HCT116 (cell line): ENCODE results near the gene ACOXL. TPM values are rescaled to one million over a fixed set of nuclear protein-coding genes. Genes with fewer than 3 reads are reported as not detected.
A peak's percentile ranks its signal among the peaks of the same experiment; 100 is the strongest.

Source experiments
- ATAC-seq: fragments of 200-7000 bp; cut with Tn5 transposase; 2 replicates; pipeline ENCODE4 v1.9.1; 2020; ENCODE audit warnings: mild to moderate bottlenecking, moderate library complexity
- BruUV-seq: library from RNA; stranded (reverse); fragments of 400-500 nt; replicated peaks from 2 replicates; lab custom pipeline; 2021; lab: Mats Ljungman, UMichigan
- CTCF ChIA-PET: fragments of 300-600 bp; sonication (Branson Sonifier 250); formaldehyde crosslinking; loops from one replicate; lab custom pipeline; 2021; ENCODE audit warnings: antibody characterized with exemption; lab: Charles Lee
- POLR2A ChIA-PET: fragments of 300-600, 350-600 bp; sonication (Branson Sonifier 250); formaldehyde crosslinking; loops from one replicate; lab custom pipeline; 2021; ENCODE audit warnings: antibody characterized with exemption; lab: Charles Lee
- RAD21 ChIA-PET, 2 experiments: fragments of 300-600 bp; sonication (Branson Sonifier 250); formaldehyde crosslinking; loops; one replicate each; lab custom pipeline; 2023; ENCODE audit warnings: low total read pairs in 2 of 2; ENCODE audit not compliant: uncharacterized antibody in 2 of 2, unreplicated experiment in 2 of 2, low non-redundant PET in 1 of 2; lab: Charles Lee
- DNase-seq: peaks from one replicate; pipeline ENCODE4 v3.0.0-alpha.2; 2010; ENCODE audit warnings: low read depth, low spot score
- H2AFZ ChIP-seq: fragments of 200-600 bp; shearing (Covaris generic), sonication (generic); 2 replicates; pipeline ENCODE4 v1.6.1; 2017; ENCODE audit warnings: low read depth, mixed run types, mixed read lengths, antibody characterized with exemption, low read length; ENCODE audit not compliant: poor library complexity, severe bottlenecking
- H3K27ac ChIP-seq: 2 replicates; pipeline ENCODE4 v1.5.1; 2012; ENCODE audit warnings: low read depth, low read length
- H3K27me3 ChIP-seq: fragments of 200-600 bp; sonication (generic); 2 replicates; pipeline ENCODE4 v1.6.1; 2016; ENCODE audit warnings: mixed run types, low read length, mixed read lengths; ENCODE audit not compliant: insufficient read depth
- H3K36me3 ChIP-seq, 2 experiments: fragments of 200-500 bp in 1 of 2; fragments of 200-600 bp in 1 of 2; sonication (Bioruptor generic) in 1 of 2; sonication (generic) in 1 of 2; 2 replicates each; pipeline versions ENCODE4 v1.5.1 to v1.6.1; 2014 to 2016; ENCODE audit warnings: low read length in 2 of 2, inconsistent platforms in 1 of 2, mixed read lengths in 1 of 2, mixed run types in 1 of 2; ENCODE audit not compliant: insufficient read depth in 2 of 2, control insufficient read depth in 1 of 2
- H3K4me1 ChIP-seq, 2 experiments: fragments of 200-600 bp in 1 of 2; sonication (generic) in 1 of 2; 2 replicates each; pipeline versions ENCODE4 v1.5.1 to v1.6.1; 2012 to 2017; ENCODE audit warnings: low read length in 2 of 2, inconsistent platforms in 1 of 2, mild to moderate bottlenecking in 1 of 2, mixed read lengths in 1 of 2, mixed run types in 1 of 2, moderate library complexity in 1 of 2; ENCODE audit not compliant: insufficient read depth in 2 of 2, control insufficient read depth in 1 of 2
- H3K4me2 ChIP-seq: fragments of 200-600 bp; sonication (generic); 2 replicates; pipeline ENCODE4 v1.6.1; 2017; ENCODE audit warnings: mixed run types, low read length, mixed read lengths
- H3K4me3 ChIP-seq, 2 experiments: fragments of 200-600 bp in 1 of 2; sonication (generic) in 1 of 2; replicated peaks in 1 of 2; 2 replicates each; pipeline ENCODE4 v1.5.1; 2011 to 2016; ENCODE audit warnings: low read length in 2 of 2, control low read depth in 1 of 2, low read depth in 1 of 2, mild to moderate bottlenecking in 1 of 2, mixed read lengths in 1 of 2, mixed run types in 1 of 2
- H3K79me2 ChIP-seq: fragments of 200-600 bp; sonication (generic); 2 replicates; pipeline ENCODE4 v1.6.1; 2017; ENCODE audit warnings: mild to moderate bottlenecking, mixed run types, low read length, moderate library complexity, mixed read lengths; ENCODE audit not compliant: insufficient read depth
- H3K9ac ChIP-seq: fragments of 200-600 bp; sonication (generic); 2 replicates; pipeline ENCODE4 v1.6.1; 2016; ENCODE audit warnings: low read length, mixed read lengths
- H3K9me2 ChIP-seq: fragments of 200-600 bp; sonication (generic), shearing (Covaris generic); 2 replicates; pipeline ENCODE4 v1.6.1; 2017; ENCODE audit warnings: mixed run types, mild to moderate bottlenecking, moderate library complexity; ENCODE audit not compliant: insufficient read depth
- H3K9me3 ChIP-seq, 2 experiments: fragments of 200-500 bp in 1 of 2; fragments of 200-600 bp in 1 of 2; sonication (Bioruptor generic) in 1 of 2; sonication (generic) in 1 of 2; 2 replicates each; pipeline ENCODE4 v1.6.1; 2014 to 2017; ENCODE audit warnings: low read length in 2 of 2, mixed read lengths in 2 of 2, inconsistent platforms in 1 of 2, low read depth in 1 of 2, mild to moderate bottlenecking in 1 of 2, mixed run types in 1 of 2, moderate library complexity in 1 of 2; ENCODE audit not compliant: control insufficient read depth in 1 of 2, insufficient read depth in 1 of 2
- H4K20me1 ChIP-seq: fragments of 200-600 bp; sonication (generic), shearing (Covaris generic); 2 replicates; pipeline ENCODE4 v1.6.1; 2017; ENCODE audit warnings: mixed run types, mild to moderate bottlenecking, moderate library complexity; ENCODE audit not compliant: insufficient read depth
- CBX3 ChIP-seq: IDR thresholded peaks from 2 replicates; pipeline ENCODE4 v1.6.1; 2012; ENCODE audit warnings: low read depth
- CEBPB ChIP-seq: IDR thresholded peaks from 2 replicates; pipeline ENCODE4 v1.6.1; 2012; ENCODE audit warnings: low read depth
- EGR1 ChIP-seq: IDR thresholded peaks from 2 replicates; pipeline ENCODE4 v1.6.1; 2012; ENCODE audit warnings: low read depth
- ELF1 ChIP-seq: IDR thresholded peaks from 2 replicates; pipeline ENCODE4 v1.6.1; 2012; ENCODE audit warnings: low read depth, borderline replicate concordance
- EZH2 ChIP-seq: fragments of 200-600 bp; sonication (generic); IDR thresholded peaks from 2 replicates; pipeline ENCODE4 v1.6.1; 2017; ENCODE audit warnings: antibody characterized with exemption, mixed run types
- EZH2phosphoT487 ChIP-seq: fragments of 200-600 bp; IDR thresholded peaks from 2 replicates; pipeline ENCODE4 v1.6.1; 2018; ENCODE audit warnings: antibody characterized with exemption, borderline replicate concordance
- JUND ChIP-seq: IDR thresholded peaks from 2 replicates; pipeline ENCODE4 v1.6.1; 2012
- POLR2A ChIP-seq: IDR thresholded peaks from 2 replicates; pipeline ENCODE4 v1.7.0; 2011; ENCODE audit warnings: borderline replicate concordance; ENCODE audit not compliant: insufficient read depth, insufficient read length; ENCODE audit errors: extremely low read depth
- POLR2AphosphoS5 ChIP-seq: IDR thresholded peaks from 2 replicates; pipeline ENCODE4 v1.6.1; 2011; ENCODE audit warnings: mild to moderate bottlenecking, low read depth, low read length, moderate library complexity
- RAD21 ChIP-seq: IDR thresholded peaks from 2 replicates; pipeline ENCODE4 v1.6.1; 2012; ENCODE audit warnings: low read depth, mild to moderate bottlenecking
- SIN3A ChIP-seq: IDR thresholded peaks from 2 replicates; pipeline ENCODE4 v1.6.1; 2012; ENCODE audit warnings: low read depth
- SP1 ChIP-seq: IDR thresholded peaks from 2 replicates; pipeline ENCODE4 v1.6.1; 2012; ENCODE audit warnings: low read depth
- YY1 ChIP-seq: IDR thresholded peaks from 2 replicates; pipeline ENCODE4 v1.6.1; 2011; ENCODE audit warnings: low read length, low read depth, moderate library complexity, mild to moderate bottlenecking; ENCODE audit not compliant: insufficient replicate concordance; ENCODE audit errors: extremely low read depth
- ZNF274 ChIP-seq: fragments of 200-500 bp; sonication (Bioruptor generic); IDR thresholded peaks from 2 replicates; pipeline ENCODE4 v1.6.1; 2014; ENCODE audit warnings: mild to moderate bottlenecking, low read depth, low read length, inconsistent platforms
- intact Hi-C: fragments of 100-400 bp; cut with micrococcal nuclease; formaldehyde crosslinking; loops from 2 replicates; pipeline ENCODE4 v1.10.0; 2022
- total RNA-seq: library from RNA; stranded (reverse); gene quantifications from one replicate; pipeline ENCODE4 v1.2.1, GENCODE V29; 2021; ENCODE audit not compliant: unreplicated experiment
- TF ChIP-seq, protein P1 (sequence below): IDR thresholded peaks from 2 replicates; pipeline ENCODE4 v1.6.1; 2011; ENCODE audit warnings: mild to moderate bottlenecking, low read length, moderate library complexity; ENCODE audit not compliant: insufficient replicate concordance; ENCODE audit errors: extremely low read depth
- TF ChIP-seq, protein P2 (sequence below): IDR thresholded peaks from 2 replicates; pipeline ENCODE4 v1.6.1; 2012

The ACOXL gene
- total RNA-seq, 1 experiment from 2014 or later: 5.5 TPM

DNA sequence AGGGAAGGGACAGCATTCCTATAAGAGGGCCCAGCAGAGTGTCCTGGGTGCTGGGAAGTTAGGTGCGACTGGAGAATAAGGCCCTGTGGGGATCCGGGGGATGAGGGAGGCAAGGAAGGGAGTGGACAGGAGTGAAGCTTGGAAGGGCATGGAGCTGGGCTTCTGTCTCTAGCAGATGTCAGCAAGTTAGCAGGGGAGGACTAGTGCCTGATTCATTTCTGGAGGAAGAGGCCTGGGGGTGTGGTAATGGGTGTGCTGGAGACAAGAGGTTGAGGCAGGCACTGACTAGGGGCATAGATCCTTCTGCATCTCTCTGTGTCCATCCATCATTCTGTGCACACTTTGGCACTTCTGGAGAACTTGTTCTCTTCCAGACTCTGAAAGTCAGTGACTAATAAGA lies 134.7 kb downstream of the ACOXL start:
- Histone ChIP-seq H3K4me2 (no peak overlapping the region), H3K9me2 (no peaks in the 10 kb centered on the region), H2AFZ (no peak overlapping the region), H4K20me1 (no peaks in the 10 kb centered on the region), H3K4me1 (peaks cover 9 to 14% of the 10 kb centered on the region in 2 experiments; a peak in 3 of 4 replicates), H3K9me3 (no peaks in the 10 kb centered on the region), H3K9ac (no peak overlapping the region), H3K36me3 (no peaks in the 10 kb centered on the region), H3K4me3 (no peak overlapping the region), H3K79me2 (no peaks in the 10 kb centered on the region), H3K27me3 (no peaks in the 10 kb centered on the region), H3K27ac (no peak overlapping the region)
- ChIA-PET POLR2A (no interaction called here), CTCF (no interaction called here), RAD21 (no interaction called here)
- no peak for TF ChIP-seq POLR2A
- TF ChIP-seq ELF1: no peak
- no peak for TF ChIP-seq EZH2phosphoT487
- DNase-seq (no peak), ATAC-seq (no peak)
- intact Hi-C loops: no loop called here
- no TSS peak for BruUV-seq

DNA sequence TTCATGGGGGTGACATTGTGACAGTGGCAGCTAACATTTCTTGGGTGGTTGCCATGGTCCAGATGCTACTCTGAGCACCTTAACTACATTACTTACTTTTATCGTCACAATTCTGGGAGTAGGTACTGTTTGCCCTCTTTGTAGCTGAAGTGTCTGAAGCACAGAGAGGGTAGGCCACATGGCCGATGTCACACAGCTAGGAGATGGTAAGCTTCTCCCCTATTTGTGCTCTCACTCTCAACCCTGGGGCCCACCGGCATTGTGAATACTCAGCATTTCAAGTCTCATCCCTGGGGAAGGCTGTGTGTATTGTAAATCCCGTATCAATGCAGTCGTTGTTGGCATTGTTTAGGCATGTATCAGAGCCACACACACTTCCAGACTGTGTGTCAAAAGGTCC lies 136.6 kb downstream of the ACOXL start:
- Histone ChIP-seq H3K4me2 (peak overlapping the region; percentile 41; the same call in 1 of the 2 replicates), H3K9me2 (no peaks in the 10 kb centered on the region), H3K4me3 (no peak overlapping the region), H3K36me3 (no peaks in the 10 kb centered on the region), H3K27ac (no peak overlapping the region), H3K79me2 (no peaks in the 10 kb centered on the region), H3K9ac (no peak overlapping the region), H3K4me1 (peaks cover 9 to 14% of the 10 kb centered on the region in 2 experiments; a peak in 3 of 4 replicates), H3K9me3 (no peaks in the 10 kb centered on the region), H2AFZ (no peak overlapping the region), H3K27me3 (no peaks in the 10 kb centered on the region), H4K20me1 (no peaks in the 10 kb centered on the region)
- intact Hi-C loops: no loop called here
- no TSS peak for BruUV-seq
- ChIA-PET RAD21 (no interaction called here), POLR2A (no interaction called here), CTCF (no interaction called here)
- ATAC-seq (no peak), DNase-seq (no peak)
- no peak for TF ChIP-seq EZH2
- TF ChIP-seq EGR1: no peak
- no peak for TF ChIP-seq JUND
- TF ChIP-seq, protein P1, sequence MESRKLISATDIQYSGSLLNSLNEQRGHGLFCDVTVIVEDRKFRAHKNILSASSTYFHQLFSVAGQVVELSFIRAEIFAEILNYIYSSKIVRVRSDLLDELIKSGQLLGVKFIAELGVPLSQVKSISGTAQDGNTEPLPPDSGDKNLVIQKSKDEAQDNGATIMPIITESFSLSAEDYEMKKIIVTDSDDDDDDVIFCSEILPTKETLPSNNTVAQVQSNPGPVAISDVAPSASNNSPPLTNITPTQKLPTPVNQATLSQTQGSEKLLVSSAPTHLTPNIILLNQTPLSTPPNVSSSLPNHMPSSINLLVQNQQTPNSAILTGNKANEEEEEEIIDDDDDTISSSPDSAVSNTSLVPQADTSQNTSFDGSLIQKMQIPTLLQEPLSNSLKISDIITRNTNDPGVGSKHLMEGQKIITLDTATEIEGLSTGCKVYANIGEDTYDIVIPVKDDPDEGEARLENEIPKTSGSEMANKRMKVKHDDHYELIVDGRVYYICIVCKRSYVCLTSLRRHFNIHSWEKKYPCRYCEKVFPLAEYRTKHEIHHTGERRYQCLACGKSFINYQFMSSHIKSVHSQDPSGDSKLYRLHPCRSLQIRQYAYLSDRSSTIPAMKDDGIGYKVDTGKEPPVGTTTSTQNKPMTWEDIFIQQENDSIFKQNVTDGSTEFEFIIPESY: no peak
- no peak for TF ChIP-seq ZNF274
- no peak for TF ChIP-seq RAD21
- no peak for TF ChIP-seq CBX3
- no peak for TF ChIP-seq EZH2phosphoT487
- no peak for TF ChIP-seq SP1
- no peak for TF ChIP-seq CEBPB
- TF ChIP-seq ELF1: no peak
- TF ChIP-seq, protein P2, sequence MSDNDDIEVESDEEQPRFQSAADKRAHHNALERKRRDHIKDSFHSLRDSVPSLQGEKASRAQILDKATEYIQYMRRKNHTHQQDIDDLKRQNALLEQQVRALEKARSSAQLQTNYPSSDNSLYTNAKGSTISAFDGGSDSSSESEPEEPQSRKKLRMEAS: no peak
- TF ChIP-seq POLR2AphosphoS5: no peak
- no peak for TF ChIP-seq YY1
- TF ChIP-seq SIN3A: no peak
